HCT116 (cell line): ENCODE measurements around the gene TOP2B. TPM values are rescaled to one million over a fixed set of nuclear protein-coding genes. Genes with fewer than 3 reads are reported as not detected.

Experiments used
- CTCF ChIP-seq, 3 experiments: fragments of 200-600 bp in 1 of 3; sonication (generic) in 1 of 3; IDR thresholded peaks in 2 of 3; conservative IDR thresholded peaks in 1 of 3; 2 replicates each; pipeline ENCODE4 v1.5.1; 2012 to 2017; ENCODE audit warnings: low read depth in 2 of 3, low read length in 2 of 3, antibody characterized with exemption in 1 of 3, borderline replicate concordance in 1 of 3, control low read depth in 1 of 3, mild to moderate bottlenecking in 1 of 3, mixed read lengths in 1 of 3, mixed run types in 1 of 3, moderate library complexity in 1 of 3; ENCODE audit not compliant: insufficient read depth in 1 of 3
- ELF1 ChIP-seq: IDR thresholded peaks from 2 replicates; pipeline ENCODE4 v1.6.1; 2012; ENCODE audit warnings: low read depth, borderline replicate concordance
- EZH2phosphoT487 ChIP-seq: fragments of 200-600 bp; IDR thresholded peaks from 2 replicates; pipeline ENCODE4 v1.6.1; 2018; ENCODE audit warnings: antibody characterized with exemption, borderline replicate concordance
- REST ChIP-seq: IDR thresholded peaks from 2 replicates; pipeline ENCODE4 v1.6.1; 2012; ENCODE audit warnings: low read depth
- TCF7L2 ChIP-seq: IDR thresholded peaks from 2 replicates; pipeline ENCODE4 v1.7.0; 2011; ENCODE audit warnings: borderline replicate concordance, inconsistent platforms; ENCODE audit not compliant: insufficient read depth, insufficient read length; ENCODE audit errors: extremely low read depth
- ZBTB33 ChIP-seq: IDR thresholded peaks from 2 replicates; pipeline ENCODE4 v1.6.1; 2011; ENCODE audit warnings: mild to moderate bottlenecking, low read length, moderate library complexity; ENCODE audit not compliant: insufficient replicate concordance; ENCODE audit errors: extremely low read depth
- total RNA-seq: library from RNA; stranded (reverse); gene quantifications from one replicate; pipeline ENCODE4 v1.2.1, GENCODE V29; 2021; ENCODE audit not compliant: unreplicated experiment

Gene TOP2B
- total RNA-seq, 1 experiment from 2014 or later: 101 TPM

- TF ChIP-seq REST (no peak), EZH2phosphoT487 (no peak), CTCF (IDR thresholded peaks at IDR 0.05 in 2 of 3, conservative IDR thresholded peaks at IDR 0.05 in 1 of 3; ENCODE audit: borderline replicate concordance in 1 of 3, insufficient read depth in 1 of 3, low read depth in 2 of 3, low read length in 2 of 3) (peak; percentile 53 to 80 (median 64); a peak in 5 of 6 replicates), ELF1 (no peak), ZBTB33 (no peak), TCF7L2 (no peak)
These were observed 70.7 kb downstream of the TOP2B start (continued) for GRCh38 chr3:25594007-25594502.
